Activated T-helper 1 cell treated with anti-CD3 and anti-CD28 coated beads, Interleukin-12 subunit alpha, Interleukin-12 subunit beta, Interleukin-2, Interleukin-4 antibody, amounts not matched to agents 30 ng/mL and 10 ng/mL and 1 ng/mL, durations not matched to agents 14 hours and 24 hours and 36 hours (primary cell): ENCODE measurements around the gene ADARB2. TPM values are rescaled to one million over a fixed set of nuclear protein-coding genes. Genes with fewer than 3 reads are reported as not detected.

Source experiments
- DNase-seq: peaks from one replicate; pipeline ENCODE4 v3.0.0; 2021; ENCODE audit warnings: low spot score
- H3K27ac Mint-ChIP-seq: one replicate; pipeline ENCODE4 v1.8.0; 2021; ENCODE audit warnings: mild to moderate bottlenecking, mixed read lengths
- H3K27me3 Mint-ChIP-seq: one replicate; pipeline ENCODE4 v1.8.0; 2022; ENCODE audit warnings: mild to moderate bottlenecking, moderate library complexity, mixed read lengths; ENCODE audit not compliant: insufficient read depth
- H3K36me3 Mint-ChIP-seq: one replicate; pipeline ENCODE4 v1.8.0; 2021; ENCODE audit warnings: low read depth, mixed read lengths
- H3K4me1 Mint-ChIP-seq: one replicate; pipeline ENCODE4 v1.8.0; 2021; ENCODE audit warnings: low read depth, mixed read lengths
- H3K4me3 Mint-ChIP-seq: one replicate; pipeline ENCODE4 v1.8.0; 2021; ENCODE audit warnings: mild to moderate bottlenecking, moderate library complexity, mixed read lengths
- H3K9me3 Mint-ChIP-seq: one replicate; pipeline ENCODE4 v1.8.0; 2021; ENCODE audit warnings: mixed read lengths
- intact Hi-C: fragments of 100-400 bp; cut with micrococcal nuclease; formaldehyde crosslinking; loops from one replicate; pipeline ENCODE4 v1.15.1; 2024
- total RNA-seq: library from RNA; stranded (reverse); gene quantifications from 2 replicates; pipeline ENCODE4 v1.2.3, GENCODE V29; 2022

The ADARB2 gene
- total RNA-seq, 1 donor from 2014 or later, result 0.05 TPM

DNA sequence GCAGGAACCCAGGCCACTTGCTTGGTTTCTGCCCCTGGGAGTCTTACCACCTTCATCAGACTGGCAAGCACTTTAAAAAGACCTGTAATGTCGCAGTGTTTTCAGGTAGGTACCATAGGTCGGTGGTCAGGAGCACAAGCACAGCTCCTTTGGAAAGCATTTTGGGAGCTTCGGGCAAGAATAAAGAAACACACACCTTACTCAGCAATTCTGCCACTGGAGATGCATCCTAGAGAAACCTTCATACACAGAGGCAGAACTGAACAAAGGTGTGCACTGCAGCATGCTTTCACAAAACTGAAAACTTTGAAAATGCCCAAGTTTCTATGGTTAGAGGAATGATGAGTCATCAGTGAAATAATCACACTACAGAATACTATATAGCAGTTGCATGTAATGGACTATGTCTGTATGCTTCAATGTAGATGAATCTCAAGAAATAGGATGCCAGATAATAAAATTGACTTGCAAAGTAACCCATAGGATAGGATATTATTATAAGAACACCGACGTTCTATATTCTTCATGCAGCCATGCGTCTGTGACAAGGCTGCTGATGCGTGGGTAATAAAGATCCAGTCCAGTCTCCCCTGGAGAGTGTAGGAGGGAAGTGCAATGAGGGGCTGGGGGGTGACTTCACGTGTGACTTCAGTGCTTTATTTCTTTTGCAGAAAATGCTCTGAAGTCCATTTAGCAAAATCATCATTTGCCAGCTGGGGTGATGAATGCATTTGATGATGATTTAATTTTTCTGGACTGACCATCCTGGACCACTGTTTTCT, 371.6 kb downstream of the ADARB2 start:
- Mint-ChIP-seq H3K9me3 (no peaks in the 10 kb centered on the region), H3K36me3 (no peaks in the 10 kb centered on the region), H3K27ac (no peak overlapping the region), H3K4me1 (no peaks in the 10 kb centered on the region), H3K4me3 (no peak overlapping the region), H3K27me3 (peaks cover 6% of the 10 kb centered on the region)
- intact Hi-C loops, result loop anchor here (5.0 kb wide), 1 partner anchor 253 kb away; no protein-coding TSS in a partner anchor
- DNase-seq, result no peak

DNA sequence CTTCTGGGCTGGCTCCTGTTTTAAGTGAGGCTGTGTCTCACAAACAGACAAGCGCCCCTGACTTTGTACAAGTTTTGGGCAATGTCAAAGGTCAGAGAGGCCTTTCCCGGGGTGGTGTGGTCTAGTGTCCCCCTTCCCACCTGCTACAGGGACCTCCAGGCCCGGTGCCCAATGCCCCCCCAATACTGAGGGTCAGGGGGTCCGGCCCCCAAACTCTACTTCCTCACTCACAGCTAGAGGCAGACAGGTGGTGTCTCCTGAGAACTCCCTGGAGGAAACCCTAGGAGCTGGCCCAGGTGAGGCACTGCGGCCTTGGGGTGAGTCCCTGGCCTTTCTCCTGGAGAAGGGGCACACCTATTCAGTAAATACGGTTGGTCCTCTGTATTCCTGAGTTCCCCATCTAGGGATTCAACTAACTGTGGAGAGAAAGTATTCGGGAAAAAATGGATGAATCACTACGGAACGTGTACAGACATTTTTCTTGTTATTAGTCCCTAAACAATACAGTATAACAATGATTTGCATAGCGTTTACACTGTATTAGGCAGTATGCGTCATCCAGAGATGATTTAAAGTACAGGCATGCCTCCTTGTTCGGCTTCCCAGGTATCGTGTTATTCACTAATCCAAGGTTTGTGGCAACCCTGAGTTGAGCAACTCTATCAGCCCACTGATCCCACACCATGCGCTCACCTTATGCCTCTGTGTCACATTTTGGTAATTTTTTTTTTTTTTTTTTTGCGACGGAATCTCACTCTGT, 373.0 kb downstream of the ADARB2 start:
- Mint-ChIP-seq H3K4me3 (no peak overlapping the region), H3K36me3 (no peaks in the 10 kb centered on the region), H3K27me3 (peaks cover 4% of the 10 kb centered on the region), H3K4me1 (no peaks in the 10 kb centered on the region), H3K27ac (no peak overlapping the region), H3K9me3 (no peaks in the 10 kb centered on the region)
- DNase-seq, result no peak
- intact Hi-C loops, result no loop called here

DNA sequence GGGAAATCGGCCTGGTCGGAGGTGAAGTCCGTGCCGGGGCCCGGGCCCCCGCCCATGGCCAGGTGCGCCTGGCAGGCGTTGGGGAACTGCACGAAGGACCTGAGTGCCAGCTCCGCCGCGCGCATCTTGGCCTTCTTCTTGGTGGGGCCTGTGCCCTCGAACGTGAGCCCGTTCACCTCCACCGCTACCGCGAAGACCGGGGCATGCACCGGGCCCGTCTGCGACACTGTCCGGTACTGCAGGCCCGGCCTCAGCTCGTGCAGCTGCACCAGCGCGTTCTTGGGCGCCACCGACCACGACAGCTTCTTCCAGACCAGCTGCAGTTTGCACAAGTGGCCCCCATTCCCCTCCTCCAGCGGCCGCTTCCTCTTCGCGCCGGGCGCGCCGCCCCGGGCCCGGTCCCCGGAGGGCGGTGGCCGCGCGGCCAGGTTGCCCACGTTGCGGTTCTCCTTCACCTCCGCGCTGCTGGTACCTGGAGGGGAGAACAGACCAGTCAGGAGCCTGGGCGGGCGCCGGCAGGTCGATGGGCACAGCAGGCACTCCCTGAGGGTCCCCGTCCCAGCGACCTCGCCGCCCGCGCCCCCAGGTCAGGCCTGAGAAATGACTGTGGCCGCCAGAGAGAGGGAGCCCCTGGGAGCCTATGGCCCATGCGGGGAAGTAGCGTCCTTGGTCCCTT, 373.7 kb downstream of the ADARB2 start:
- Mint-ChIP-seq H3K27ac (no peak overlapping the region), H3K27me3 (peaks cover 8% of the 10 kb centered on the region), H3K4me3 (no peak overlapping the region), H3K36me3 (no peaks in the 10 kb centered on the region), H3K4me1 (peaks cover 5% of the 10 kb centered on the region), H3K9me3 (no peaks in the 10 kb centered on the region)
- no peak for DNase-seq
- intact Hi-C loops, result no loop called here

DNA sequence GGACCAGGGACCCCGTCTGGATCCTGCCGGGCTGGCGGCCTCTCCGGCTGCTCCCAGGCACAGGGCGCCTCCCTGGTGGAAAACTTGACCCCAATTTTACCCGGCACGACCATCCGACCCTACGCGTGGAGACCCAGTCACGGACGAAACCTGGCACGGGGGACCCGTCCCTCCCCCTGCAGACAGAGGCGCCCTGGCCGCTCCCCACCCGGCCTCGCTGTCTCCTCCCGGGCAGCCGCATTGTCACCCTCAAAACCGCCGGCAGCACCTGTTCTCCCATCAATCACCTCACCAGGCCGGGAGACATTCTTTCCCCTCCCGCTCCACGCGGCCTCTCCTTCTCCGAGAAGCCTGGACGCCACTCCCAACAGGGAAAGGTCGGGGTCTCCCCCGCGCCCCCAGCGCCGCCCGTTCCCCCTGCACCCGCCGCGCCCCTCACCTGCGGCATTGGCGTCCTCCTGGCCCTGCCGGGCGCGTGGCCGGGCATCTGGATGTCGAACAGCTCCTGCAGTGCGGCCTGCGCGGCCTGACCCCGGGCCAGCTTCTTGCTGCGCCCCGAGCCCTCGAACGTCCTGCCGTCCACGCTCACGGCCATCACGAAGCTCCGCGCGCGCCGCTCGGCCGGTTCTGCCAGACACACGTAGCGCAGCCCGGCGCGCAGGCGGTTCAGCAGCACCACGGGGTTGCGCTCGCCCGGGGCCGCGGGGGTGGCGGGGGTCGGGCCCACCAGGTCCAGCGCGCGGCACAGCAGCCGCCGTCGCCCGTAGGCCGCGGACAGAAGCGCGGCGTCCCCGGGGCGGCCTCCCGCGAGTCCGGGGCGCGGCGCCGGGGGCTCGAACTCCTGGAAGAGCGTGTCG, 374.5 kb downstream of the ADARB2 start:
- no peak for DNase-seq
- intact Hi-C loops, result no loop called here
- Mint-ChIP-seq H3K27me3 (peaks cover 10% of the 10 kb centered on the region), H3K27ac (no peak overlapping the region), H3K4me3 (no peak overlapping the region), H3K4me1 (peaks cover 5% of the 10 kb centered on the region), H3K9me3 (no peaks in the 10 kb centered on the region), H3K36me3 (no peaks in the 10 kb centered on the region)

DNA sequence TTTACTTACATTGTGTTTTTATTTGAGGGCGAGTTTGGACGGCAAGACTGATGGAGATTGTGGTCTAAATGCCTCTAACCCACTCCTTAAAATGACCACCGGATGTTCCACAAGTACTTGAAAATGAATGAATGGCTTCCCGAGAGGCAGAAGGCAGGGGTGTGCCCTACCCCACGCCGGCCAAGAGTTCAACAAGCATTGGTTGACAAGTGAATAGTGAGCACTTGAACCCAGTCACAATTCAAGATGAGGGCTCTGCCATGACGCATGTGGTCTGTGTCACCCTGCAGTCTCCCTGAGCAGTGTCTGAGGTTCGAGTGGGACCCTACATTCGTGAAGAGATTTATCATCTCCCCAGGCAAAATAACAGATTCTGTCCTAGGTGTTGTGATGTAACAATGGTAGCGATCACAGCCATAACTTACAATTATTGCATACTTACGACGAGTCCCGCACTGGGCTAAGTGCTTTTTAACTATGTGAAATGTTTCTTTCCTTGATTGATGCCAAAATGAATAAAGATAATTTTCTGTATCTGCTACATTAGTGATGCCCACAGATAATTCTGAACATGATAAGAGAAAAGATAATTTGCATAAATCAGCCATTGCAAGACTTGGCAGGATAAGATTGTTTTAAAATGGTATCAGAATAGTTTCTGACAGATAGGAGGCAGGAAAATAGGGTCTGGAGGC, 375.8 kb downstream of the ADARB2 start:
- H3K27me3 Mint-ChIP-seq, result peaks cover 13% of the 10 kb centered on the region
- peaks cover 5% of the 10 kb centered on the region for H3K4me1 Mint-ChIP-seq
- no peaks in the 10 kb centered on the region for H3K9me3 Mint-ChIP-seq
- no peak overlapping the region for H3K4me3 Mint-ChIP-seq
- H3K27ac Mint-ChIP-seq, result no peak overlapping the region
- H3K36me3 Mint-ChIP-seq, result no peaks in the 10 kb centered on the region
- DNase-seq, result no peak
- intact Hi-C loops, result no loop called here

DNA sequence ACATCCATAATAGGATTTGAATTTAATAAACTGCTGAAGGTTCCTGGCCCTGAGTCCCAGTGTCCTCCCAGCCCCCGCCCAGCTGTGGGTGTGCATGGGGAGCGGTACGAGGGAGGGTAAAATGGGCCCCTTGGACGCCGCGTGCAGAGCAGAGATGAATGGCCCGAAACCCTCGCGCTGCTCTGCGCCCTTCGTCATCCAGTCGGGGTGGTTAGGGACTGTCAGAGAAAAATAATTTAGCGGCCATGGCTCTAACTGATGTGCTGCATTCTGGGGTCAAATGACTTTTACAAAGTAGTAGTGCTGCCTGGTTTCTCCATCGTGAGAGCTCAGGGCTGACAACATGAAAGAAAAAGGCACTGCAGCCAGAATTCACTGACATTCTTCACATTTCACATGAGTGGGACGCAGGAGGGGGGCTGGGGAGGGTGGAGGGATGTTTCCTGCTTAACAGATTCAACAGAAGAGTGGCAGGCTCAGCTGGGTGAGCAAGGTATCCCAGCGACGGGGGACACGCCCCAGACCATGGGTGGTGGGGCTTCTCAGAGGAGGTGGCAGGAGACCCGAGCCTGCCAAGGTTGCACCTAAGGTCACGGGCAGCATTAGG, 376.7 kb downstream of the ADARB2 start:
- Mint-ChIP-seq H3K9me3 (no peaks in the 10 kb centered on the region), H3K27ac (no peak overlapping the region), H3K4me3 (no peak overlapping the region), H3K36me3 (no peaks in the 10 kb centered on the region), H3K27me3 (peaks cover 10% of the 10 kb centered on the region), H3K4me1 (peaks cover 5% of the 10 kb centered on the region)
- intact Hi-C loops, result no loop called here
- no peak for DNase-seq

DNA sequence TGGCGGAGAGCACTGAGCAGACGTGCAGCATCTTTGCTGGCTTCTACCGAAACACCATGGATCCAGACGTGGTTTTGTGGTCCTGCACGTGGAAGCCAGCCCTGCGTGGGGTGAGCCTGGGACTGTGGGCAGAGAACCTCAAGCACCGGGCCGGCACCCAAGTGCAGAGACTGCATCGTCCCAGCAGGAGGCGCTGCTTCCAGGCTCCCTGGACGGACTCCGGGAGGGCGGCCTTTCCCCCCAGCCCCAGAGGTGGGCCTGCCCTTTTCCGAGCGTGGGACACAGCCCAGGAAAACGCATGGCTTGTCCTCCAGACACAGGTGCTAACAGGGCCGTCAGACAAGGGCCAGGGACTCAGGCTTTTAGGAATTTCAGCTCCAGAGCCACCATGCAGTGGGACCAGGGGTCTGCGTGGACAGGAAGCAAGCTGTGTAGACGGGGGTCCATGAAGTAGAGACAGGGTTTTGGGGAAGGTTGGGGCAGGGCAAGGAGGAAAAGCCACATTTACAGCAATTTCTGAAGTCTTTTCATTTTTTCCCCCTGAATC, 377.2 kb downstream of the ADARB2 start:
- H3K9me3 Mint-ChIP-seq, result no peaks in the 10 kb centered on the region
- H3K27ac Mint-ChIP-seq, result no peak overlapping the region
- H3K36me3 Mint-ChIP-seq, result no peaks in the 10 kb centered on the region
- H3K4me3 Mint-ChIP-seq, result no peak overlapping the region
- peaks cover 9% of the 10 kb centered on the region for H3K27me3 Mint-ChIP-seq
- intact Hi-C loops, result no loop called here
- DNase-seq, result no peak
- H3K4me1 Mint-ChIP-seq, result peaks cover 5% of the 10 kb centered on the region

DNA sequence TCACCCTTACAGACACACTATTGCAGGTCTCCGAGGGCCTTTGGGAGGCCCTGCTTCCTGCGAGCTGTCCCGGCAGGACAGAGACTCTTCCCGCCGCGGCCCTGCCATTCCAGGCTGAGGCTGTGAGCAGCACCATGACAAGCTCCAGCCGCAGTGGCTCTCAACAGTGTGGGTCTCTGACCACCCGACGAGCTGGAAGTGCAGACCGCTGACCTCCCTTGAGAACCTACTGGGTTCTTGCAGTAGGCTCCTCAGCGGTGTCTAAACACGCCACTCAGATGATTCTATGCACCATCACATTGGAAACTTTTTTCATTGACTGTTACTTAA, 377.7 kb downstream of the ADARB2 start:
- Mint-ChIP-seq H3K9me3 (no peaks in the 10 kb centered on the region), H3K36me3 (no peaks in the 10 kb centered on the region), H3K27ac (no peak overlapping the region), H3K4me1 (peaks cover 5% of the 10 kb centered on the region), H3K27me3 (peaks cover 9% of the 10 kb centered on the region), H3K4me3 (no peak overlapping the region)
- intact Hi-C loops, result no loop called here
- DNase-seq, result no peak

DNA sequence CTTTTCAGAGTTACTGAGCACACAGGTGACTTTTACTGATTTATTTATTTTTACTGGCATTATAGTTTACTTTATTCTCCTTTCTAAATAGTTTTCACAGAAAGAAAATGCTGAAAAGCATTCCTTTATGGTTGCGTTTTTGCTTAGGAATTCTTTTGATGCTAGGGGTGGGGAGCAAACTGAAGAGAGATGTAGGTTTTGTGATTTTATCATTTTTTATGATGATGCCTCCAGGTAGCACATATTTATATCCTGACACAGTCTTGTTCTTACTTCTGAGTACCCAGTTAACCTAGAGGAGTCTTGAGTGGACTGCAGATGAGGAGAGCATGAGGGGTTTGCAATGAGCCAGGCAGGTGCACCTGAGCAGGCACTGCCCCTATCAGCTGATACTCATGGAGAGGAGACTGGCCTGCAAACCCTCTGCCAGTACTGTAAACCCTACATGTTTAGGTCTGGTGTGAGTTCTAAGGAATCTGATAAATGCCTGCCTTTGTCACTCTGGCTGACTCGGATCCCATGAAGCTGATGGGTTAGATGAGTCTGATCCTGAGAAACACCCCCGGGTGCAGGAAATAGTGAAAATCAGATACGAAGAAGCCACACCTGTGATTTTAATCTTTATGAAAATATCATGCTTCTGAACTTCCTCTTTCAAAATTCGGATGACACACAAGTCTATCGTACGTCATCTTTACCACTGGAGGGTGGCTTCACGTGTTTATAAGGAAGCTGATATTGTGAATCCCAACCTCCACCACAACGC, 378.3 kb downstream of the ADARB2 start:
- no peak for DNase-seq
- Mint-ChIP-seq H3K4me3 (no peak overlapping the region), H3K36me3 (no peaks in the 10 kb centered on the region), H3K27me3 (peaks cover 9% of the 10 kb centered on the region), H3K4me1 (peaks cover 5% of the 10 kb centered on the region), H3K27ac (no peak overlapping the region), H3K9me3 (no peaks in the 10 kb centered on the region)
- intact Hi-C loops, result no loop called here

DNA sequence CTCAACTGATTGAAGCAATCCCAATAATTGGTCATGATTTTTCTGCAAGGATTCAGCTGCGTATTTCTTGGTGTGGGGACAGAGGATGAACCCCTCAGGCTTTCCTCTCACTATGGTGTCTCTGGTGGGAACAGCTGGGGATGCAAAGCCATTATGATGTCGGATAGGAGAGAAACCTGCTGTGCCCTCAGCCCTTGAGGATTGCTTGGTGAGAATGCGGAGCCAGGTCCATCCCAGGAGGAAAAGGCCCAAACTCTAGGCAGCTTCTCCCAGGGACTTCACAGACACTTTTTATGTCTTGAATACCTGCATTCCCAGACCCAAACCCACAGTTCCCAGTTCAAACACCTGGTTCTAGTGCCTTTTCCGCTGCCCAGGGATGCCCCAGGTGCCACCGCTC, 379.2 kb downstream of the ADARB2 start:
- Mint-ChIP-seq H3K9me3 (no peaks in the 10 kb centered on the region), H3K36me3 (no peaks in the 10 kb centered on the region), H3K4me3 (no peak overlapping the region), H3K27ac (no peak overlapping the region), H3K27me3 (peaks cover 9% of the 10 kb centered on the region), H3K4me1 (peaks cover 5% of the 10 kb centered on the region)
- intact Hi-C loops, result no loop called here
- DNase-seq, result no peak

DNA sequence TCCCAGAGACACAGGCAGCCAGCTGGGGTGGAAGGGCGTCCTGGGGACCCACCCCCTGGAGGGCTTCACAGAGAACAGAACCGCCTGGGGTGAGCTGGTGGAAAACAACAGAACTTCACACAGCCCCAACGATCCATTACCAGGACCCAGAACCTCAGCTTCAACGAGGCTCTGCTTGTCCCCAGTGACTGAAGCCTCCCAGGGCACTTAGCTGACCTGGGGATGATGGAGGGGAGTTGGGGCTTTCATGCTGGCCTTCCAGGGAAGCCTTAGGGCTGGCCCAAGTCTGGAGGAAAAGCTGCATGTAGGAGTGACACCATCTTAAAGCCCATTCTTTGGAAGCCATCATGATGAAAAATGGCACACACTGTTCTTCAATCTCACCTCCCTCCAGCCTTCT, 381.0 kb downstream of the ADARB2 start:
- H3K36me3 Mint-ChIP-seq, result no peaks in the 10 kb centered on the region
- peaks cover 9% of the 10 kb centered on the region for H3K27me3 Mint-ChIP-seq
- H3K9me3 Mint-ChIP-seq, result no peaks in the 10 kb centered on the region
- intact Hi-C loops, result no loop called here
- H3K27ac Mint-ChIP-seq, result no peak overlapping the region
- no peak overlapping the region for H3K4me3 Mint-ChIP-seq
- peaks cover 5% of the 10 kb centered on the region for H3K4me1 Mint-ChIP-seq
- no peak for DNase-seq
